OCI-LY1 (cell line): ENCODE data around the gene SPATA12.

Source experiments
- H2AFZ ChIP-seq: fragments of 200-600 bp; sonication (generic), shearing (Covaris generic); 2 replicates; pipeline ENCODE4 v1.6.0; 2014; ENCODE audit warnings: antibody characterized with exemption, mild to moderate bottlenecking, low read length
- H3F3A ChIP-seq: fragments of 200-600 bp; sonication (generic), shearing (Covaris generic); 2 replicates; pipeline ENCODE4 v1.6.0; 2014; ENCODE audit warnings: mild to moderate bottlenecking, antibody characterized with exemption, low read length, moderate library complexity; ENCODE audit not compliant: insufficient read depth
- H3K27ac ChIP-seq: fragments of 200-600 bp; sonication (generic); 2 replicates; pipeline ENCODE4 v1.5.1; 2014; ENCODE audit warnings: low read length, mixed run types, mild to moderate bottlenecking, low read depth; ENCODE audit not compliant: poor library complexity, severe bottlenecking
- H3K27me3 ChIP-seq: fragments of 200-600 bp; sonication (generic); 2 replicates; pipeline ENCODE4 v1.6.0; 2014; ENCODE audit warnings: antibody characterized with exemption, mild to moderate bottlenecking, low read length, moderate library complexity; ENCODE audit not compliant: insufficient read depth
- H3K36me3 ChIP-seq: fragments of 200-600 bp; sonication (generic); 2 replicates; pipeline ENCODE4 v1.6.1; 2014; ENCODE audit warnings: mild to moderate bottlenecking, antibody characterized with exemption, low read length, moderate library complexity, mixed read lengths; ENCODE audit not compliant: insufficient read depth
- H3K4me1 ChIP-seq: fragments of 200-600 bp; sonication (generic); 2 replicates; pipeline ENCODE4 v1.5.1; 2014; ENCODE audit warnings: mild to moderate bottlenecking, low read length, moderate library complexity; ENCODE audit not compliant: insufficient read depth, severe bottlenecking
- H3K4me2 ChIP-seq: fragments of 200-600 bp; sonication (generic), shearing (Covaris generic); 2 replicates; pipeline ENCODE4 v1.6.1; 2014; ENCODE audit warnings: low read length
- H3K4me3 ChIP-seq: fragments of 200-600 bp; sonication (generic); 2 replicates; pipeline ENCODE4 v1.5.1; 2014; ENCODE audit warnings: low read length, low read depth, mild to moderate bottlenecking, mixed read lengths; ENCODE audit not compliant: poor library complexity, severe bottlenecking
- H3K79me2 ChIP-seq: fragments of 200-600 bp; shearing (Covaris generic); 2 replicates; pipeline ENCODE4 v1.6.1; 2016; ENCODE audit warnings: mixed run types, low read length, mixed read lengths; ENCODE audit not compliant: insufficient read depth
- H3K9ac ChIP-seq: fragments of 200-600 bp; sonication (generic), shearing (Covaris generic); 2 replicates; pipeline ENCODE4 v1.6.1; 2014; ENCODE audit warnings: mild to moderate bottlenecking, low read length, mixed read lengths
- H3K9me2 ChIP-seq: fragments of 200-600 bp; sonication (generic), shearing (Covaris generic); 2 replicates; pipeline ENCODE4 v1.6.1; 2014; ENCODE audit warnings: low read depth, mild to moderate bottlenecking, low read length, mixed read lengths
- H3K9me3 ChIP-seq: fragments of 200-600 bp; shearing (Covaris generic); 2 replicates; pipeline ENCODE4 v1.6.1; 2014; ENCODE audit warnings: low read length, mixed read lengths
- H4K20me1 ChIP-seq: fragments of 200-600 bp; sonication (generic), shearing (Covaris generic); 2 replicates; pipeline ENCODE4 v1.6.0; 2016; ENCODE audit warnings: mild to moderate bottlenecking, low read length; ENCODE audit not compliant: insufficient read depth
- EZH2 ChIP-seq: fragments of 200-600 bp; sonication (generic), shearing (Covaris generic); IDR thresholded peaks from 2 replicates; pipeline ENCODE4 v1.8.0; 2017; ENCODE audit warnings: borderline replicate concordance, mixed run types, mild to moderate bottlenecking, antibody characterized with exemption, low read length, moderate library complexity, mixed read lengths
- TF ChIP-seq, protein P1 (sequence below): fragments of 200-600 bp; sonication (generic), shearing (Covaris generic); IDR thresholded peaks from 2 replicates; pipeline ENCODE4 v1.5.1; 2017; ENCODE audit warnings: mild to moderate bottlenecking, antibody characterized with exemption, low read length, moderate library complexity, mixed read lengths

The SPATA12 gene

DNA sequence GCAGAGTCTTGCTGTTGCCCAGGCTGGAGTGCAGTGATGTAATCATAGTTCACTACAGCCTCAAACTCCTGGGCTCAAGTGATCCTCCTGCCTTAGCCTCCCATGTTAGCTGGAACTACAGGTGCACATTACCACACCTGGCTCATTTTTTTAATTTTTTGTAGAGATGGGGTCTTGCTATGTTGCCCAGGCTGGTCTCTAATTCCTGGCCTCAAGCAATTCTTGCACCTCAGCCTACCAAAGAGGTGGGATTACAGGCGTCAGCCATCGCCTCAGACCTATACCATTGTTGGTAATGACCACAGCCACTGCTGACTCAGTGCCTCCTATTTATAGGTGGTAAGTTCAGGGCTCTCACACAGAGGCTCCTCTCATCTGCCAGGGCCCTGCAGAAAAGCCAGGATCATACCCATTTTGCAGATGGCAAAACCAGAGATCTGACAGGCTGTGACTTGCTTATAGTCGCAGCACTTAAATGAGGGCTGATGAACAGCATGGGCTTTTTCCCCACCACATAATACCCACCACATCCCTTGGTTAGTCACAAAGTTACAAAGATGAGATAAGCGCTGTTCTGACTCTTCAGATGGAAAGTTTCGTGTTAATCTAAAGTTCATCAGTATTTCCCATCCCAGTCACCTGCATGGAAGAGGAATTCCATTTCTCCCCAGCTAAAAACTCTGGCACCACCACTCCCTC lies 21.8 kb upstream of the SPATA12 start:
- TF ChIP-seq EZH2: no peak
- TF ChIP-seq, protein P1, sequence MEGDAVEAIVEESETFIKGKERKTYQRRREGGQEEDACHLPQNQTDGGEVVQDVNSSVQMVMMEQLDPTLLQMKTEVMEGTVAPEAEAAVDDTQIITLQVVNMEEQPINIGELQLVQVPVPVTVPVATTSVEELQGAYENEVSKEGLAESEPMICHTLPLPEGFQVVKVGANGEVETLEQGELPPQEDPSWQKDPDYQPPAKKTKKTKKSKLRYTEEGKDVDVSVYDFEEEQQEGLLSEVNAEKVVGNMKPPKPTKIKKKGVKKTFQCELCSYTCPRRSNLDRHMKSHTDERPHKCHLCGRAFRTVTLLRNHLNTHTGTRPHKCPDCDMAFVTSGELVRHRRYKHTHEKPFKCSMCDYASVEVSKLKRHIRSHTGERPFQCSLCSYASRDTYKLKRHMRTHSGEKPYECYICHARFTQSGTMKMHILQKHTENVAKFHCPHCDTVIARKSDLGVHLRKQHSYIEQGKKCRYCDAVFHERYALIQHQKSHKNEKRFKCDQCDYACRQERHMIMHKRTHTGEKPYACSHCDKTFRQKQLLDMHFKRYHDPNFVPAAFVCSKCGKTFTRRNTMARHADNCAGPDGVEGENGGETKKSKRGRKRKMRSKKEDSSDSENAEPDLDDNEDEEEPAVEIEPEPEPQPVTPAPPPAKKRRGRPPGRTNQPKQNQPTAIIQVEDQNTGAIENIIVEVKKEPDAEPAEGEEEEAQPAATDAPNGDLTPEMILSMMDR: no peak
- no peaks in the 10 kb centered on the region for H3K9me3 ChIP-seq
- no peak overlapping the region for H2AFZ ChIP-seq
- H3K9me2 ChIP-seq: no peaks in the 10 kb centered on the region
- no peaks in the 10 kb centered on the region for H3K36me3 ChIP-seq
- no peaks in the 10 kb centered on the region for H4K20me1 ChIP-seq
- H3K4me3 ChIP-seq: no peak overlapping the region
- H3K4me2 ChIP-seq: no peak overlapping the region
- H3K27me3 ChIP-seq: no peaks in the 10 kb centered on the region
- H3K27ac ChIP-seq: no peak overlapping the region
- no peaks in the 10 kb centered on the region for H3F3A ChIP-seq
- no peaks in the 10 kb centered on the region for H3K79me2 ChIP-seq
- H3K9ac ChIP-seq: no peak overlapping the region
- peaks cover 17% of the 10 kb centered on the region for H3K4me1 ChIP-seq

DNA sequence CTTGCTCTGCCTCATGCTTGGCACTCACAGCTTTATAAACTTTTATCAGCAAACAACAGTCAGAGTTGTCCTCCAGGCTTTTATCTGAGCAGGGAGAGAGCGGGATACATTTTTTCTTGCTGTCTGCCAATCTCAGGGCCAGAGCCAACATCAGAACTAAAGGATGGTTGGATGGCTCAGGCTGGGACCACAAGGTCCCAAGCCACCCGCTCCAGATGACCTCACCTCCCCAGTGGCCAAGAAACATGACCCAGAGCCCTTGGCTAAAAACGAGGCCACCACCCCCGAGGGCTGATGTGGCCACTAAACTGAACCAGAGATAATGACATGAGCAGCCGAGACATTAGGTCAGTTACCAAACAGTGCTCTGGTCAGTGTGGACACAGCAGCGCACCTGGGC lies 18.8 kb upstream of the SPATA12 start:
- H4K20me1 ChIP-seq: no peaks in the 10 kb centered on the region
- no peak overlapping the region for H3K4me2 ChIP-seq
- no peak overlapping the region for H3K9ac ChIP-seq
- H3K36me3 ChIP-seq: no peaks in the 10 kb centered on the region
- no peak for TF ChIP-seq EZH2
- TF ChIP-seq, protein P1: no peak
- H3F3A ChIP-seq: no peaks in the 10 kb centered on the region
- H3K79me2 ChIP-seq: no peaks in the 10 kb centered on the region
- H3K4me3 ChIP-seq: no peak overlapping the region
- no peaks in the 10 kb centered on the region for H3K9me3 ChIP-seq
- no peaks in the 10 kb centered on the region for H3K9me2 ChIP-seq
- H3K4me1 ChIP-seq: peaks cover 22% of the 10 kb centered on the region
- no peaks in the 10 kb centered on the region for H3K27me3 ChIP-seq
- no peak overlapping the region for H2AFZ ChIP-seq
- no peak overlapping the region for H3K27ac ChIP-seq

GRCh38 chr3:57043518-57043917 lies 16.9 kb upstream of the SPATA12 start:
- no peaks in the 10 kb centered on the region for H3K9me2 ChIP-seq
- no peak overlapping the region for H2AFZ ChIP-seq
- H3K4me2 ChIP-seq: no peak overlapping the region
- no peaks in the 10 kb centered on the region for H3F3A ChIP-seq
- H3K79me2 ChIP-seq: no peaks in the 10 kb centered on the region
- no peak for TF ChIP-seq EZH2
- TF ChIP-seq, protein P1: no peak
- no peaks in the 10 kb centered on the region for H3K9me3 ChIP-seq
- peaks cover 36% of the 10 kb centered on the region for H3K4me1 ChIP-seq
- no peak overlapping the region for H3K9ac ChIP-seq
- no peaks in the 10 kb centered on the region for H3K27me3 ChIP-seq
- H4K20me1 ChIP-seq: no peaks in the 10 kb centered on the region
- H3K4me3 ChIP-seq: no peak overlapping the region
- no peak overlapping the region for H3K27ac ChIP-seq
- H3K36me3 ChIP-seq: no peaks in the 10 kb centered on the region
